Erythroblast (primary cell): Measurements from ENCODE around the gene PODXL.

Source experiments
- GATA1 ChIP-seq: IDR thresholded peaks from 2 replicates; pipeline ENCODE4 v1.6.1; 2011; ENCODE audit warnings: low read depth, mild to moderate bottlenecking, control low read depth, low read length, moderate library complexity
- POLR2A ChIP-seq: IDR thresholded peaks from 2 replicates; pipeline ENCODE4 v1.6.1; 2011; ENCODE audit warnings: mild to moderate bottlenecking, low read length

DNA sequence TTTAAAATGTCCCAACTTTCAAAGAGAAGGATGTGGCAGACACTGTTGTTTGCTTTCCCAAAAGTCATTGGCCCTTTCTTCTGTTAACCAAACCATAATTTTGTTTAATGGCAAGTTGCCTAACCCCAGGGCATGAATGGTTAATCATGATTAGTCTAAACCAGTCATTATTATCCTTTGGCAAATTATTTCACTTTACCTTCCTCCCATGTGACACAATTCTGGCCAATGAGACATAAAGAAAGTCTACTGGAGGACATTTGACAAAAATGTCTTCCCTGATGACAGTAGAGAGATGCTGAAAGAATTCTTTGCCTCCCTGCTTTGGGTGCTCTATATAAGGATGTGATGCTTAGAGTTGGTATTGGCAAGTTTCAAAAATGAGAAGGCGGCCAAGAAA, 101.9 kb downstream of the PODXL start:
- no peak for TF ChIP-seq POLR2A
- TF ChIP-seq GATA1 = no peak
